WI38 (cell line): ENCODE results near the gene FUT3.

ENCODE experiments used
- H3K4me3 ChIP-seq: 2 replicates; pipeline ENCODE4 v1.5.1; 2011; ENCODE audit warnings: low read depth, mild to moderate bottlenecking, control low read depth, low read length
- CTCF ChIP-seq: IDR thresholded peaks from 2 replicates; pipeline ENCODE4 v1.5.1; 2012; ENCODE audit warnings: low read depth, mild to moderate bottlenecking, control low read depth, low read length

Gene FUT3

GRCh38 chr19:5799247-5800241 lies 51.7 kb downstream of the FUT3 start:
- no peak for TF ChIP-seq CTCF
- H3K4me3 ChIP-seq, result no peak overlapping the region

GRCh38 chr19:5798244-5798643 lies 53.0 kb downstream of the FUT3 start:
- H3K4me3 ChIP-seq, result no peak overlapping the region
- no peak for TF ChIP-seq CTCF

GRCh38 chr19:5795382-5795919 lies 55.8 kb downstream of the FUT3 start:
- H3K4me3 ChIP-seq, result no peak overlapping the region
- TF ChIP-seq CTCF, result no peak

GRCh38 chr19:5793188-5793587 lies 58.1 kb downstream of the FUT3 start:
- no peak overlapping the region for H3K4me3 ChIP-seq
- TF ChIP-seq CTCF, result no peak
